ENCODE data around the gene TEX38. TPM values are rescaled to one million over a fixed set of nuclear protein-coding genes. Genes with fewer than 3 reads are reported as not detected.

TEX38 gene
- total RNA-seq, 1 experiment from 2014 or later: 0.17 TPM

DNA sequence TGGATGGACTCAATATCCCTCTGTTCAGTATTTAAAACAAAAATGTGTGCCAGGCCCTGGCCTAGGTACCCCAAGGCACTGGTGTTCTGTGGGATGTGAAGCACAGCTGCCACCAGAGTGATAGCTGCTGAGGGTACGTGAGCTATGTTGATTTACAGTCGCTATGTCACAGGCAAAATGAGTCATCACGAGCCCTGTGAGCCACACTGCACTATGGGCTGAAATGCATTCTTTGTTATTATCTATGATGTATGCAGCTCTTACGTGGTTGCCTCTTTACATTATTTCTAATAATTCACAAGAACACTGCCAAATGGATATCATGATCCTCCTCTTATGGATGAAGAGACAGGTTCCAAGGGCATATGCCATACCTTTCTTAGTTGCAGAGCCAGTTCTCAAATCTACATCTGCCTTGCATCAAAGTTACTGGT is 2.1 kb downstream of the TEX38 start:
- no peak overlapping the region for H3K4me3 Mint-ChIP-seq
- TF ChIP-seq ZNF121 (CRISPR knock-in tag; IDR thresholded peaks at IDR 0.05) (no peak), NR1H2 (CRISPR knock-in tag; IDR thresholded peaks at IDR 0.05) (no peak), NR3C1 (CRISPR knock-in tag; conservative IDR thresholded peaks at IDR 0.05; ENCODE audit: low read depth) (no peak), NR2C2 (CRISPR knock-in tag; IDR thresholded peaks at IDR 0.05) (no peak), ZNF416 (CRISPR knock-in tag; IDR thresholded peaks at IDR 0.05) (no peak), OVOL2 (CRISPR knock-in tag; IDR thresholded peaks at IDR 0.05; ENCODE audit: borderline replicate concordance) (no peak)
- ATAC-seq (no peak), DNase-seq (ENCODE audit: low spot score) (no peak)
- no peaks in the 10 kb centered on the region for H3K9me3 Mint-ChIP-seq
- peaks cover 18% of the 10 kb centered on the region for H3K36me3 Mint-ChIP-seq
- H3K27ac Mint-ChIP-seq: no peak overlapping the region
- CTCF ChIA-PET: no interaction called here
- POLR2A ChIA-PET: no interaction called here
- peaks cover 20% of the 10 kb centered on the region for H3K4me1 Mint-ChIP-seq
- H3K27me3 Mint-ChIP-seq (ENCODE audit: low read depth): no peaks in the 10 kb centered on the region

DNA sequence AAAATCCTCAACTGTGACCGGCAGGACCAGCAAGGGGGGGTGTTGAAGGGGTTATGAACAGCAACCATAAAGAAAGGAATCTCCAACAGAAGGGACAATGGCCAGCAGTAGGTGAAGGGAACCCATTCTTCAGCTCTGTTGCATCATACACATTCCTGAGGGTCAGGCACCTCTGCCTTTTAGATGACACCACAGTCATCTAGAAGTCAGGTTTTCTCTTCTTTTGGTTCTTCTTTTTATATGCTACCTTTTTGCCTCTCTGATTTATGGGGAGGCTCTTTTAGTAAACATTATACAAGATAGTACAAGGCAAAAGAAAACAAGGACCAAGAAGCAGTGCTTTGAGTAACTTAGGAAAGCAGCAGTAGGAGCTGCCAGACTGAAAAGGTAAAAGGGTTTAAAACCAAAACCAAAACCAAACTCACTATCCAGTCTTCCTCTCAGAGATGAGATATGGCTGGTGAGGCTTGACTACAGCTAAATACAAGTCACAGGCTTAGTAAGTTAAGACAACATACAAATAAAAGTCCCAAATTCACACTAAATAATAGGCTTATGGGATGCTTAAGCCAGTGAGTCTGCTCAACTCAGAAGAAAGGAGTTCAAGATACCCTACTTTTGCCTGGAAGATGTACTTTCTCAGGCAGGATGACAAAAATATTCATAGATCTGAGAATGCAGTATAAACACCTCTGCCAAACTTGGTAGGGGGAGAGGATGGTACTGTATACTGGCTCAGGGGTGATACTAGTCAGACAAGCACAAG is 4.1 kb downstream of the TEX38 start:
- CTCF ChIA-PET: interaction anchor here (0.9 to 1.2 kb wide), 3 partner anchors 49 to 143 kb away, joined by 3 to 4 read pairs (median 3); no protein-coding TSS in a partner anchor
- Mint-ChIP-seq H3K27me3 (ENCODE audit: low read depth) (no peaks in the 10 kb centered on the region), H3K9me3 (no peaks in the 10 kb centered on the region), H3K4me1 (peaks cover 20% of the 10 kb centered on the region), H3K4me3 (no peak overlapping the region), H3K27ac (peak overlapping the region; percentile 79), H3K36me3 (peaks cover 32% of the 10 kb centered on the region)
- POLR2A ChIA-PET: no interaction called here
- TF ChIP-seq GABPB1 (CRISPR knock-in tag; IDR thresholded peaks at IDR 0.05) (peak; percentile 66; the same call in 1 of the 2 replicates), ZNF138 (CRISPR knock-in tag; conservative IDR thresholded peaks at IDR 0.05) (no peak)
- ATAC-seq: peak; percentile 53
- DNase-seq (ENCODE audit: low spot score): no peak

DNA sequence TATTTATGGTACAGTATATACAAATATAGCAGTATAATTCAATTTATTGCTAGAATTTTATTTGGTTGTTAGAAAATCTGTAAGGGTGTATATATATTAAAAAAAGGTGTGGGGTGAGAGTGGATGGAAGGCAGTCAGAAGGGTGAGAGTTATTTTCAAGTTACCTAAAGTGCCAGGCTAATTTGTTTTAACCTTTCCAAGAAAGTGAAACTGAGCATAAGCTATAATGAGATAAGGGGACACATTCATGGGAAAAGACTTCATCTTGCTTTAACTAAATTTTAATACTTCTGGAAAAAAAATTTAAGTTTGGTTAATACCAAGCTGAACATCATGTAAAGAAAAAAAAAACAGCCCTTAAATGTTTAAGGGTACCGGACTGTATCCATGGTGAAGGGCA is 4.9 kb downstream of the TEX38 start:
- CTCF ChIA-PET: interaction anchor here (1.0 to 1.6 kb wide), 4 partner anchors 9 to 230 kb away, joined by 3 to 7 read pairs (median 4); partner anchors contain the start of genes ATPAF1 and EFCAB14

More for the DNA sequence above, 4.9 kb downstream of the TEX38 start:
- no peak for DNase-seq (ENCODE audit: low spot score)
- Mint-ChIP-seq H3K36me3 (peaks cover 37% of the 10 kb centered on the region), H3K9me3 (no peaks in the 10 kb centered on the region), H3K27ac (no peak overlapping the region), H3K4me1 (peaks cover 20% of the 10 kb centered on the region), H3K4me3 (no peak overlapping the region), H3K27me3 (ENCODE audit: low read depth) (no peaks in the 10 kb centered on the region)
- TF ChIP-seq, protein P1, sequence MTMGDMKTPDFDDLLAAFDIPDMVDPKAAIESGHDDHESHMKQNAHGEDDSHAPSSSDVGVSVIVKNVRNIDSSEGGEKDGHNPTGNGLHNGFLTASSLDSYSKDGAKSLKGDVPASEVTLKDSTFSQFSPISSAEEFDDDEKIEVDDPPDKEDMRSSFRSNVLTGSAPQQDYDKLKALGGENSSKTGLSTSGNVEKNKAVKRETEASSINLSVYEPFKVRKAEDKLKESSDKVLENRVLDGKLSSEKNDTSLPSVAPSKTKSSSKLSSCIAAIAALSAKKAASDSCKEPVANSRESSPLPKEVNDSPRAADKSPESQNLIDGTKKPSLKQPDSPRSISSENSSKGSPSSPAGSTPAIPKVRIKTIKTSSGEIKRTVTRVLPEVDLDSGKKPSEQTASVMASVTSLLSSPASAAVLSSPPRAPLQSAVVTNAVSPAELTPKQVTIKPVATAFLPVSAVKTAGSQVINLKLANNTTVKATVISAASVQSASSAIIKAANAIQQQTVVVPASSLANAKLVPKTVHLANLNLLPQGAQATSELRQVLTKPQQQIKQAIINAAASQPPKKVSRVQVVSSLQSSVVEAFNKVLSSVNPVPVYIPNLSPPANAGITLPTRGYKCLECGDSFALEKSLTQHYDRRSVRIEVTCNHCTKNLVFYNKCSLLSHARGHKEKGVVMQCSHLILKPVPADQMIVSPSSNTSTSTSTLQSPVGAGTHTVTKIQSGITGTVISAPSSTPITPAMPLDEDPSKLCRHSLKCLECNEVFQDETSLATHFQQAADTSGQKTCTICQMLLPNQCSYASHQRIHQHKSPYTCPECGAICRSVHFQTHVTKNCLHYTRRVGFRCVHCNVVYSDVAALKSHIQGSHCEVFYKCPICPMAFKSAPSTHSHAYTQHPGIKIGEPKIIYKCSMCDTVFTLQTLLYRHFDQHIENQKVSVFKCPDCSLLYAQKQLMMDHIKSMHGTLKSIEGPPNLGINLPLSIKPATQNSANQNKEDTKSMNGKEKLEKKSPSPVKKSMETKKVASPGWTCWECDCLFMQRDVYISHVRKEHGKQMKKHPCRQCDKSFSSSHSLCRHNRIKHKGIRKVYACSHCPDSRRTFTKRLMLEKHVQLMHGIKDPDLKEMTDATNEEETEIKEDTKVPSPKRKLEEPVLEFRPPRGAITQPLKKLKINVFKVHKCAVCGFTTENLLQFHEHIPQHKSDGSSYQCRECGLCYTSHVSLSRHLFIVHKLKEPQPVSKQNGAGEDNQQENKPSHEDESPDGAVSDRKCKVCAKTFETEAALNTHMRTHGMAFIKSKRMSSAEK (CRISPR knock-in tag; IDR thresholded peaks at IDR 0.05; ENCODE audit: borderline replicate concordance): no peak
- TF ChIP-seq, protein P2, sequence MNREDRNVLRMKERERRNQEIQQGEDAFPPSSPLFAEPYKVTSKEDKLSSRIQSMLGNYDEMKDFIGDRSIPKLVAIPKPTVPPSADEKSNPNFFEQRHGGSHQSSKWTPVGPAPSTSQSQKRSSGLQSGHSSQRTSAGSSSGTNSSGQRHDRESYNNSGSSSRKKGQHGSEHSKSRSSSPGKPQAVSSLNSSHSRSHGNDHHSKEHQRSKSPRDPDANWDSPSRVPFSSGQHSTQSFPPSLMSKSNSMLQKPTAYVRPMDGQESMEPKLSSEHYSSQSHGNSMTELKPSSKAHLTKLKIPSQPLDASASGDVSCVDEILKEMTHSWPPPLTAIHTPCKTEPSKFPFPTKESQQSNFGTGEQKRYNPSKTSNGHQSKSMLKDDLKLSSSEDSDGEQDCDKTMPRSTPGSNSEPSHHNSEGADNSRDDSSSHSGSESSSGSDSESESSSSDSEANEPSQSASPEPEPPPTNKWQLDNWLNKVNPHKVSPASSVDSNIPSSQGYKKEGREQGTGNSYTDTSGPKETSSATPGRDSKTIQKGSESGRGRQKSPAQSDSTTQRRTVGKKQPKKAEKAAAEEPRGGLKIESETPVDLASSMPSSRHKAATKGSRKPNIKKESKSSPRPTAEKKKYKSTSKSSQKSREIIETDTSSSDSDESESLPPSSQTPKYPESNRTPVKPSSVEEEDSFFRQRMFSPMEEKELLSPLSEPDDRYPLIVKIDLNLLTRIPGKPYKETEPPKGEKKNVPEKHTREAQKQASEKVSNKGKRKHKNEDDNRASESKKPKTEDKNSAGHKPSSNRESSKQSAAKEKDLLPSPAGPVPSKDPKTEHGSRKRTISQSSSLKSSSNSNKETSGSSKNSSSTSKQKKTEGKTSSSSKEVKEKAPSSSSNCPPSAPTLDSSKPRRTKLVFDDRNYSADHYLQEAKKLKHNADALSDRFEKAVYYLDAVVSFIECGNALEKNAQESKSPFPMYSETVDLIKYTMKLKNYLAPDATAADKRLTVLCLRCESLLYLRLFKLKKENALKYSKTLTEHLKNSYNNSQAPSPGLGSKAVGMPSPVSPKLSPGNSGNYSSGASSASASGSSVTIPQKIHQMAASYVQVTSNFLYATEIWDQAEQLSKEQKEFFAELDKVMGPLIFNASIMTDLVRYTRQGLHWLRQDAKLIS (CRISPR knock-in tag; IDR thresholded peaks at IDR 0.05; ENCODE audit: borderline replicate concordance): no peak
- TF ChIP-seq NFYB (CRISPR knock-in tag; conservative IDR thresholded peaks at IDR 0.05; ENCODE audit: low read depth) (no peak), PRRX2 (CRISPR knock-in tag; IDR thresholded peaks at IDR 0.05) (no peak)
- TF ChIP-seq, protein P3, sequence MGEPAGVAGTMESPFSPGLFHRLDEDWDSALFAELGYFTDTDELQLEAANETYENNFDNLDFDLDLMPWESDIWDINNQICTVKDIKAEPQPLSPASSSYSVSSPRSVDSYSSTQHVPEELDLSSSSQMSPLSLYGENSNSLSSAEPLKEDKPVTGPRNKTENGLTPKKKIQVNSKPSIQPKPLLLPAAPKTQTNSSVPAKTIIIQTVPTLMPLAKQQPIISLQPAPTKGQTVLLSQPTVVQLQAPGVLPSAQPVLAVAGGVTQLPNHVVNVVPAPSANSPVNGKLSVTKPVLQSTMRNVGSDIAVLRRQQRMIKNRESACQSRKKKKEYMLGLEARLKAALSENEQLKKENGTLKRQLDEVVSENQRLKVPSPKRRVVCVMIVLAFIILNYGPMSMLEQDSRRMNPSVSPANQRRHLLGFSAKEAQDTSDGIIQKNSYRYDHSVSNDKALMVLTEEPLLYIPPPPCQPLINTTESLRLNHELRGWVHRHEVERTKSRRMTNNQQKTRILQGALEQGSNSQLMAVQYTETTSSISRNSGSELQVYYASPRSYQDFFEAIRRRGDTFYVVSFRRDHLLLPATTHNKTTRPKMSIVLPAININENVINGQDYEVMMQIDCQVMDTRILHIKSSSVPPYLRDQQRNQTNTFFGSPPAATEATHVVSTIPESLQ (CRISPR knock-in tag; IDR thresholded peaks at IDR 0.05): no peak
- POLR2A ChIA-PET: interaction anchor here (1.0 kb wide), 1 partner anchor 8 kb away, joined by 4 read pairs; the partner anchor contains the start of gene ATPAF1
- ATAC-seq: no peak

All from WTC11 (cell line).